HG03139 (cell line): ENCODE measurements around the gene RMP24.

Experiments
- ATAC-seq: cut with Tn5 transposase; IDR thresholded peaks from one replicate; pipeline ENCODE4 v1.9.1; 2021; ENCODE audit not compliant: unreplicated experiment

The RMP24 gene

GRCh38 chr18:35972197-35973000 lies at the start of gene RMP24:
Gene RMP24, plus strand, starts transcription at chr18:35972679.
- ATAC-seq, result peak; percentile 94

DNA sequence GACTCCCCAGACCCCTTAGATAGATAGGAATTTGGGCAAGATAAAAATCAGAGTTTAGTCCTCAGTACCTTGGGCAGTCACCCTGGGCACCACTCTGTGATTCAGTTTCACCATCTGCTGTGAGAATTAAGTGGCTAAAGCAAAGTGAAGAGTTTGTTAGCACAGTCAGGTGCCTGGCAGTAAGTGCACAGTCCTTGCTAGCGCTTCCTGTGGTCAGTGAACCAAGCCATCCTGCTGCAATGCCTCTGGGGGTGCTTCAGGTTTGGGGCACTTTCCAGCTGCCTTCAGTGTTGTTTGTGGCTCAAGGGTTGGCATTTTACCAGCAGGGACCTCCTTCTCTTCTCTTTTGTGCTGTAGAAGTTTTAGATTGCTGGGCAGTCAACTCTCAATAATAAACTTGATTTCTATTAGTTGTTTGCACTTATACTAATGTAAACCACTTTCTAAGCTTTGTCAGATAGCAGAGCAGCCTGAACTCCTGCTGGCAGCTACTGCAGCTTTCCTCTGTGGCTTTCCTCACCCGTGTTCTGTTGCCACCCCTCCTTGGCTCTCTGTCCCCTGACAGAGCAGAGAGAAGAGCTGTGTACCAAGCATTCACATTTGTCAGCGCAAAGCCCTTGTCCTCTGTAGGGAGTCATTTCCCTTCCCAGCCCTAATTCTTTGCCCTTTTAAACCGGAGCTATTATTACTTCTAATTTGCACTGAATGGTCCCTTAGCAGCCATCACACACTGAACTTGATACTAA lies 48.4 kb upstream of the RMP24 start:
- no peak for ATAC-seq

- no peak for ATAC-seq
Observed at GRCh38 chr18:35926884-35927283, 45.6 kb upstream of the RMP24 start.

DNA sequence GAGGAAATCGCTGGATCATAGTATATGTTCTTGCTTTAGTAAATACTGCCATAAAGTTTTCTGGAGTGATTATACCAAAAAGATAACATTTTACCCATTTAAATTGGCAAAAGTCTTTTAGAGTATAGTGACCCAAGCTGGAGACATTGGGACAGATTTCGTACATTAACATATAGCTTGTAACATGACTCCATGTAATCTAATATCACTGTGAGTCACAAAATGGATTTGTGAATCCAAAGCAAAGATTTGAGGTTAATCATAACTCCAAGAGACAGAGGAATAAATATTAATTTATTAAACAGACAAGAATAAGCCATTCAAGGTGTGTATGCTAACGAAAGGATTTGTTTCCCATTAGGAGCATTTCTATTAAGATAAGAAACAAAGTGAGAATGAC lies 45.0 kb upstream of the RMP24 start:
- no peak for ATAC-seq

GRCh38 chr18:35933982-35934381 lies 38.5 kb upstream of the RMP24 start:
- no peak for ATAC-seq

GRCh38 chr18:35934891-35935290 lies 37.6 kb upstream of the RMP24 start:
- ATAC-seq, result no peak

DNA sequence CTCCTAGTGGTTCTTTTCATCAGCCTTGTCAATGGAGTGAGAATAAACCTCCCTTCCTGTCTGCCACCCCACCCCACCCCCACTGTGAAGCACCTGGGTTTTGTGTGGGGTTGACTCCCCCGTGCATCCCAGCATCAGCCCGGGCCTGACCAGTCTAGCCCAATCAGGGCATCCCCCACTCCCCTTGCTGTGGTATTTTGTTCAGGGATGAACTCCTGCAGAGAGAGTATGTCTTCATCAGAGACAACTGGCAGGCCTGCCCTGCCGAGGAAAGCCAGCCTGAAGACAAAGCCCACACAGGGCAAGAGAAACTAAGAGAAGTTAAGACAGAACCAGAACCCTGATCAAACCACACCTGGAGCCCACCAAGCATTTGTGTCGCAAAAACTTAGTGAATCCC lies 36.7 kb upstream of the RMP24 start:
- no peak for ATAC-seq

- no peak for ATAC-seq
Observed at GRCh38 chr18:35936951-35937350, 35.5 kb upstream of the RMP24 start.

DNA sequence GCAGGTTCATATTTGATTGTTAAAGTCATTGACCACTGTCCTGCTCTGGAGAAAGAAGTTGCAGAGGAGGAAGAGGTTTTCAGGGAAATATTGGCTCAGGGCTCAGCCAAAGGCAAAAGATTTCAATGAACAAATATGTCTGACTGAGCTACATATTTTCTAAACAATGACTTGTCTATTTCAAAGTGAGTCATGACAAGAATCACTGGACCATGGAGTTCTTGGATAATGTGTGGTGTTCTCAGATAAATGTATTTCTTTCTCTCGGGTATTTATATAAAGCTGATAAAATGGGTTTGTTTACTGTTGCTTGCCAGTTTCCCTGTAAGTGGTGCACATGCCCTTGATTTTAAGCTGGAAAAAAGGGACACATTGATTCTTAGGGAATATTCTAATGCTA lies 34.3 kb upstream of the RMP24 start:
- no peak for ATAC-seq

DNA sequence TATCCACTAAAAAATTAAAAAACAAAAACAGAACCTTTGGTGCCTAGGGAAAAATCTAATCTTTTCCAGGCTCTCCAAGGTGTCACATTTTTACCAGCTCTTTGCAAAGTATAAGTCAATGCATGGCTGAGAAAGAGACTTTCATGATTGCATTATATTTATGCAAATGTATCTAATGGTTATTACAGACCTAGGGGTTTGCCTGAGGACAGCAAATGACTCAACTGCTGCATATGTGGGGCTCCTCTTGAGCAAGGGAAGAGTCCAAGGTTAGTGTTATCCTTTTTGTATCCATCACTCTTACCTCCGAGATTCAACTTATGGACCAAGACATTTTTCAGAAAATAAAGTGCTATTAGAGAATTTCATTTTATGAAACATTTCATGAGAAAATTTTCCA lies 33.9 kb upstream of the RMP24 start:
- ATAC-seq, result no peak

DNA sequence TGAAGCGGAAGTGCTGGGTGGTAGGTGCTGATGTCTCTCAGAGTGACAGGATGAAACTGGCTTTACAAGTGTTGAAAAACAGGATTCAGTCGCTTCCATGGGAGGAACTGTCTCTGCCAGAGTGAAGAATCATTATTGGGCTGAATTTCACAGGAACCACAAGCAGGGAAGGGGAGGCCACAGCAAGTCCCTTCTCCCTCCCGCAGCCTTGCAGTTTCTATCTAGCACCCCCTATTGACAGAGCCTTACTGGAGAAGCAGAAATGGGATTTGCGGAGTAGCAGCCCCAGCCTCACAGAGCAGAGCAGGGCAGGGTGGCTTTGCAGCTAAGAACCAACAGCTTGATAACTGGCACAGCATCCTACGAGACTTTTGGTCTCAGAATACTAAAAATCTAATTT lies 33.3 kb upstream of the RMP24 start:
- ATAC-seq, result no peak

DNA sequence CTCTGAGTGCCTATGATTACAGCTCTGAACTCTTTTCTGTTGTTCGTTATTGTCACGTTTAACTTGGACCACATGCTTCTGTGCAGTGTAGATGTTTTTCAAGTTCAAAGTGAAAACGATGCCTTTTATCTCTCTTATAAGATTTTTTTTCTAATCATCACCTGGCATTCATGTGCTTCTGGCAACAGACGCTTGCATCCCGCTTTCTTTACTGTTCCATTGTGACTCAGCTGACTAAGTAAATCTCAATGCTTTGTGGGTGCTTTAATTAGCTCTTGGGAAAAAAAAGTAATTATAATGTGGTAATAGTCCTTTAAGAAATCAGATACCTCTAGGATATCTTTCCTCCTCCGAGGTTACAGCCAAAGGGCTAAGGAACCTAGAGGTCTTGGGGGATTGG lies 31.2 kb upstream of the RMP24 start:
- no peak for ATAC-seq

DNA sequence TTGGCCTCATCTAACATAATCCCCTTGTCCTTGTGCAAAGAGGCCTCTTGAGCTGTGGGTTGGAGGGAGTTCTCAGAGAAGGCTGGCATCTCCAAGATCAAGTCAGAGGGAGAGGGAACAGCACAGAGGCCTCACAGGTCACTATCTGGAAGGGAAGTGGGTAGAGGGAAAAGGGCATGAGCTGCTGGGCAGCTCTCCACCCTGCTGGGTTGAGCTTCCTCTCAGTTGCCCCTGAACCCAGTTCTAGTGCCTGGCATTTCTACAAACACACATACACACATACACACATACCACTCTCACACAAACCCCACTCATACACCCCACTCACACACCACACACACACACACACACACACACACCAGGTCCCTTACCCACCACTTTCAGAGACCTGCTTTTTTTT lies 30.3 kb upstream of the RMP24 start:
- ATAC-seq, result no peak

DNA sequence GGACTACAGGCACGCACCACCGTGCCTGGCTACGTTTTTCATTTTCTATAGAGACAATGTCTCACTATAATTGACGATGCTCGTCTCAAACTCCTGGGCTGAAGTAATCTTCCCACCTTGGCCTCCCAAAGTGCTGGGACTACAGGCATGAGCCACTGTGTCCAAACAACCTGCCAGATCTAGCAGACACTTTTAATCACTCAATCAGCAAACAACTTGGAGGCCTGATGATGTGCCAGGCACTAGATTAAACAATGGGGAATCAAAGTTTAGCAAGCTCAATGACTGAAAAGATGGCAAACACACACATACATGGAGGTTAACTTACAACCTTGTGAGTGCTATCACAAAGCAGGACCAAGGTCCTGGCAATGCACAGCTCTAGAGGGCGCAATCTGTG lies 29.8 kb upstream of the RMP24 start:
- no peak for ATAC-seq

DNA sequence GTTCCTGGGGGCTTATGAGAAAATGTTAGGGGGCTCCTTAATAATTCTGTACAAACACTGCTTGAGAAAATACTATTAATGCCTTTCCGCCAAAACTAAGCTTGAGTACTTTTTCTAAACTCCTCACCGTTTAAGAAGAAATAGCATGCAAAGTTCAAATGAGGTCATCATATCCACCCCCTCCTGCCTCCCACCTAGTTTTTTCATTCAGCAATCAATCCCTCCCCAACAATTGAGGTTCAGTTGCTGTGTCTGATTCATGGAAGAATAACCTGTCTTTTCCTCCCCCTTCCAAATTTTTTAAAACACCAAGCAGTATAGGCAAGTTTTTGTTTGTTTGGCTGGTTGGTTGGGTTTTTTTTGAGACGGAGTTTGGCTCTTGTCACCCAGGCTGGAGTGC lies 24.4 kb upstream of the RMP24 start:
- no peak for ATAC-seq

- no peak for ATAC-seq
Observed at GRCh38 chr18:35949090-35949489, 23.4 kb upstream of the RMP24 start.

- no peak for ATAC-seq
Observed at GRCh38 chr18:35949903-35950627, 22.4 kb upstream of the RMP24 start.

- ATAC-seq, result no peak
Observed at GRCh38 chr18:35950628-35950982, 21.9 kb upstream of the RMP24 start.

DNA sequence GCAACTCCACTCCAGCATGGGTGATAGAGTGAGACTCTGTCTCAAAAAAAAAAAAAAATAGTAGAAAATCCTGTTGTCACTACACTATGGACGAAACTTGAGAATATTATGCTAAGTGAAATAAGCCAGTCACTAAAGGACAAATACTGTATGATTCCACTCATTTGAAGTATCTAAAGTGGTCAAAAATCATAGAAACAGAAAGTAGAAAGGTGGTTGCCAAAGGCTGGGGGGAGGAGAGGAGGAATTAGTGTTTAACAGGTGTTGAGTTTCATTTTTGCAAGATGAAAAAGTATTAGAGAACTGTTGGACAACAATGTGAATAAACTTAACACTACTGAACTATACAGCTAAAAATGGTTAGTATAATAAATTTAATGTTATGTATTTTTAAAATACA lies 18.8 kb upstream of the RMP24 start:
- ATAC-seq, result no peak

DNA sequence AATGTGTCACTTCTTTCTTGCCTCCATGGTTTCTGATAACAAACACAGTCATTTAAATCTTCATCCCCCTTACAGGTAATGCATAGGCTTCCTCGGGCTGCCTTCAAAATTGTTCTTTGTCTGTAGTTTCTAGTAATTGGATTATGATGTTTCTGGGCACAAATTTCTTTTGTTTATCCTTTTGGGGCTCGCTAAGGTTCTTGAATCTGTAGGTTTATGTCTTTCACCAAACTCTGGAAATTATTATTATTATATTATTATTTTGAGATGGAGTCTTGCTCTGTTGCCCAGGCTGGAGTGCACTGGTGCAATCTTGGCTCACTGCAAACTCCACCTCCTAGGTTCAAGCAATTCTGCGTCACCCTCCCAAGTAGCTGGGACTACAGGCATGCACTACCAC lies 16.3 kb upstream of the RMP24 start:
- no peak for ATAC-seq

DNA sequence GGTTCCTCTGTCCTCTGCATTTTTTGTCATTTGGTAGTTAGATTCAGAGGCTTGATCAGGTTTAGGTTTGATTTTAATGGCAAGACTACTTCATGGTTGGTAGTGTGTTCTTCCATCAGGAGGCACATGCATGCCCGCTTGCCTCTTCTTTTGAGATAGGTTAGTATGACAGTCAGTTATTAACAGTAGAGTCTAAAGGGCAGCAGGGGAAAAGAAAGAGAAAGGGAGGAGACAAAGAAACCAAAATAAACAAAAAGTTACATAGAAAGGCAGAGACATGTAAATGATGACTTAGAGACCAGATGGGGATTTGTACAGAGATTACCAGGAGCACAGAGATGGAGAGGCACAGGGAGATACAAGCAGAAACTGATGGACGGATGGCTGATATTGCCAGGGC lies 10.2 kb upstream of the RMP24 start:
- no peak for ATAC-seq

DNA sequence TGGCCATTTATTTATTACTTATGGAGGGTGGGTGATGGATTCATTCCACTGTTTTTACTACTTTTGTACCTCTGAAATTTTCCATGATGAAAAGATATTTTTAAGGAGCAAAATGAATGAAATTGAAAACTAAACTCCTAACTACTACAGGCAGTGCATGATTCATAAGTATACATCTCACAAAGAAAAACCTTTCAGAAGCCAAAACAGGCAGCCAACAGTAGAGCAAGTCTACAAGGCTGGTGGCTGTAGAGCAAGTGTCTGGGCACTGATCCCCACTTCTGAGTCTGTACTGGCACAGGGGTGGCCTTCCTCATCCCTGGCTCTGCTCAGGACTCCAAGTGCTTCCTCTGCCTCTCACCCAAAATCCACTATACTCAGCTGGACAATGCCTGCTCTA lies 8.2 kb upstream of the RMP24 start:
- ATAC-seq, result no peak
